PC-3 (cell line): ENCODE results near the gene HS2ST1. TPM values are rescaled to one million over a fixed set of nuclear protein-coding genes. Genes with fewer than 3 reads are reported as not detected.

Experiments
- ATAC-seq: fragments of 200-7000 bp; cut with Tn5 transposase; 2 replicates; pipeline ENCODE4 v1.9.1; 2020; ENCODE audit warnings: mild to moderate bottlenecking, moderate library complexity
- BruUV-seq: library from RNA; stranded (reverse); fragments of 400-500 nt; replicated peaks from 2 replicates; lab custom pipeline; 2021; lab: Mats Ljungman, UMichigan
- CTCF ChIA-PET: fragments of 300-600 bp; sonication (Branson Sonifier 250); formaldehyde crosslinking; loops from one replicate; lab custom pipeline; 2022; ENCODE audit warnings: antibody characterized with exemption; lab: Charles Lee
- POLR2A ChIA-PET: fragments of 300-600 bp; sonication (Branson Sonifier 250); formaldehyde crosslinking; loops from one replicate; lab custom pipeline; 2022; ENCODE audit warnings: antibody characterized with exemption; ENCODE audit not compliant: unreplicated experiment; lab: Charles Lee
- DNase-seq: peaks from one replicate; pipeline ENCODE4 v3.0.0-alpha.2; 2015
- H2AFZ ChIP-seq: fragments of 300-600 bp; sonication (generic); 2 replicates; pipeline ENCODE4 v1.6.0; 2016; ENCODE audit warnings: antibody characterized with exemption, low read length
- H3F3A ChIP-seq: fragments of 300-600 bp; sonication (generic); one replicate; pipeline ENCODE4 v1.6.0; 2017; ENCODE audit warnings: antibody characterized with exemption, low read length, control low read depth, mild to moderate bottlenecking; ENCODE audit not compliant: unreplicated experiment
- H3K27ac ChIP-seq: fragments of 300-600 bp; sonication (generic); 2 replicates; pipeline ENCODE4 v1.5.1; 2016; ENCODE audit warnings: mild to moderate bottlenecking, low read length
- H3K27me3 ChIP-seq: fragments of 300-600 bp; sonication (generic); 2 replicates; pipeline ENCODE4 v1.6.1; 2016; ENCODE audit warnings: low read length, mixed read lengths
- H3K36me3 ChIP-seq: fragments of 300-600 bp; sonication (generic); 2 replicates; pipeline ENCODE4 v1.6.1; 2016; ENCODE audit warnings: low read depth, mixed run types, low read length, mixed read lengths
- H3K4me1 ChIP-seq: fragments of 300-600 bp; sonication (generic); 2 replicates; pipeline ENCODE4 v1.5.1; 2016; ENCODE audit warnings: low read length; ENCODE audit not compliant: insufficient read depth
- H3K4me2 ChIP-seq: fragments of 300-600 bp; sonication (generic); 2 replicates; pipeline ENCODE4 v1.6.0; 2016; ENCODE audit warnings: low read length
- H3K4me3 ChIP-seq: fragments of 300-600 bp; sonication (generic); 2 replicates; pipeline ENCODE4 v1.5.1; 2016; ENCODE audit warnings: mild to moderate bottlenecking, low read length, mixed read lengths
- H3K79me2 ChIP-seq: fragments of 300-600 bp; sonication (generic); 2 replicates; pipeline ENCODE4 v1.6.1; 2017; ENCODE audit warnings: low read length, mixed read lengths
- H3K9ac ChIP-seq: fragments of 300-600 bp; sonication (generic); 2 replicates; pipeline ENCODE4 v1.6.0; 2016; ENCODE audit warnings: mild to moderate bottlenecking, low read length
- H3K9me2 ChIP-seq: fragments of 300-600 bp; sonication (generic); replicated peaks from 2 replicates; pipeline ENCODE4 v1.6.1; 2016; ENCODE audit warnings: mixed run types, low read length, mixed read lengths
- H3K9me3 ChIP-seq: fragments of 300-600 bp; sonication (generic); 2 replicates; pipeline ENCODE4 v1.6.1; 2016; ENCODE audit warnings: low read length, mixed read lengths
- H4K20me1 ChIP-seq: fragments of 300-600 bp; sonication (generic); 2 replicates; pipeline ENCODE4 v1.6.1; 2016; ENCODE audit warnings: low read length, mixed read lengths
- EZH2 ChIP-seq: fragments of 300-600 bp; sonication (generic); IDR thresholded peaks from one replicate; pipeline ENCODE4 v1.6.1; 2017; ENCODE audit warnings: antibody characterized with exemption, mild to moderate bottlenecking, low read length; ENCODE audit not compliant: unreplicated experiment
- EZH2phosphoT487 ChIP-seq: fragments of 300-600 bp; sonication (generic); IDR thresholded peaks from 2 replicates; pipeline ENCODE4 v1.6.1; 2018; ENCODE audit warnings: mild to moderate bottlenecking, antibody characterized with exemption, low read length, borderline replicate concordance
- intact Hi-C: fragments of 100-400 bp; cut with micrococcal nuclease; formaldehyde crosslinking; loops from 2 replicates; pipeline ENCODE4 v1.9.0; 2023
- total RNA-seq: library from RNA; depleted of rRNA; stranded (reverse); fragments of >200 nt; gene quantifications from 2 replicates; pipeline ENCODE4 v1.2.3, GENCODE V29; 2014
- TF ChIP-seq, protein P1 (sequence below): fragments of 300-600 bp; sonication (generic); conservative IDR thresholded peaks from 2 replicates; pipeline ENCODE4 v1.5.1; 2017; ENCODE audit warnings: antibody characterized with exemption, low read depth, mild to moderate bottlenecking, low read length

Gene HS2ST1
- total RNA-seq, 1 experiment from 2014 or later: 15.3 TPM

DNA sequence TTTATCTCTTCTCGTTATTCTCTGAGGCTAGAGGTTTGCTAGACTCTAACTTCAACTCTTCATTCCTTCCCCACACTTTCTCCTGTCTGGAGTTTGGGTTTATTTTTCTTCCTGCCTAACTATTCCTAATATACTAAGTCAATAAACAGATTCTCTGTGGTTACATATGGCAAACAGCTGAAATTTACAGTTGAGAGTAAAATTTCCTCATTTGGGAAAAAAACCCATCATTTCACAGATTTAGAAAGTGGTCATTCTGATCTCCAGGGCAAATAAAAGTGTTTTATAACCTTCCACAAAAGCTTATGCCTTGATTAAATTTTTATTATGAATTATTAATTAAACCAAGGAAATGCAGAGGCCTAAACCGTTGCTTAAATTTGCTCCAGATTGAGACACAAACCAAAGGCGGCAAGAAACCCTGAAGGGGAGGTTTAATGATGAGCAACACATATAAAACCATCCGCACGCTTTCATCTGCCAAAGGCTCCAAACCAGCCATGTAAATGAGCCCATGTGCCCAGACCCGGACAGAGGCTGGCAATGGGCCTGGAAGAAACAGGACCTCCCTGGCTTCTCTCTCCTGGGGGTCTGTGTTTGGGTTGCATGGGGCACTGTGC, 212.6 kb downstream of the HS2ST1 start:
- CTCF ChIA-PET: no interaction called here
- Histone ChIP-seq H3K36me3 (no peaks in the 10 kb centered on the region), H3K4me2 (no peak overlapping the region), H3K9me3 (no peaks in the 10 kb centered on the region), H3K4me3 (no peak overlapping the region), H3K79me2 (no peaks in the 10 kb centered on the region), H3K27me3 (no peaks in the 10 kb centered on the region), H3F3A (no peaks in the 10 kb centered on the region), H4K20me1 (no peaks in the 10 kb centered on the region), H3K4me1 (no peaks in the 10 kb centered on the region), H3K9me2 (no peaks in the 10 kb centered on the region), H3K27ac (no peak overlapping the region), H3K9ac (no peak overlapping the region), H2AFZ (no peak overlapping the region)
- intact Hi-C loops: no loop called here
- no peak for DNase-seq
- POLR2A ChIA-PET: no interaction called here
- TF ChIP-seq EZH2: no peak
- TF ChIP-seq EZH2phosphoT487: no peak
- TF ChIP-seq, protein P1, sequence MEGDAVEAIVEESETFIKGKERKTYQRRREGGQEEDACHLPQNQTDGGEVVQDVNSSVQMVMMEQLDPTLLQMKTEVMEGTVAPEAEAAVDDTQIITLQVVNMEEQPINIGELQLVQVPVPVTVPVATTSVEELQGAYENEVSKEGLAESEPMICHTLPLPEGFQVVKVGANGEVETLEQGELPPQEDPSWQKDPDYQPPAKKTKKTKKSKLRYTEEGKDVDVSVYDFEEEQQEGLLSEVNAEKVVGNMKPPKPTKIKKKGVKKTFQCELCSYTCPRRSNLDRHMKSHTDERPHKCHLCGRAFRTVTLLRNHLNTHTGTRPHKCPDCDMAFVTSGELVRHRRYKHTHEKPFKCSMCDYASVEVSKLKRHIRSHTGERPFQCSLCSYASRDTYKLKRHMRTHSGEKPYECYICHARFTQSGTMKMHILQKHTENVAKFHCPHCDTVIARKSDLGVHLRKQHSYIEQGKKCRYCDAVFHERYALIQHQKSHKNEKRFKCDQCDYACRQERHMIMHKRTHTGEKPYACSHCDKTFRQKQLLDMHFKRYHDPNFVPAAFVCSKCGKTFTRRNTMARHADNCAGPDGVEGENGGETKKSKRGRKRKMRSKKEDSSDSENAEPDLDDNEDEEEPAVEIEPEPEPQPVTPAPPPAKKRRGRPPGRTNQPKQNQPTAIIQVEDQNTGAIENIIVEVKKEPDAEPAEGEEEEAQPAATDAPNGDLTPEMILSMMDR: no peak
- BruUV-seq: no TSS peak
- no peak for ATAC-seq

DNA sequence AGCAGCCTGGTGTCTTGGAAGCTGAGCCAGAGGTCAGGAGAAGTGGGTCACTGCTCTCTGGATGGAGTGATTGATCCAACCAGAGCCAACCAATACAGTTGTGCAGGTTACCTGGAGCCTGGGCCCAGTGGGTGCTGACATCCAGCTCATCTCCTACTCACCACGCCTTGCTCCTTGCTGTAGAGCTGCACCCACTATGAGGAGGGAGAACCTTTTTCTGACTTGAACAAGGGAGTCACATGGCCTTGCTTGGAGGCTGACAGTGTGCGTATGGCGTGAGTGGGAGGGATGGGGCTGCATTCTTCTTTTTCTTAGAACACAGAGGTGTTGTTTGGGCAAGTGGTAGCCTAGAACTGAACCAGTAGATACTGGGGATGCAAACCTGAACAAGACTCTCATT, 213.1 kb downstream of the HS2ST1 start:
- Histone ChIP-seq H3F3A (no peaks in the 10 kb centered on the region), H2AFZ (no peak overlapping the region), H4K20me1 (no peaks in the 10 kb centered on the region), H3K9me3 (no peaks in the 10 kb centered on the region), H3K4me2 (no peak overlapping the region), H3K27me3 (no peaks in the 10 kb centered on the region), H3K79me2 (no peaks in the 10 kb centered on the region), H3K4me3 (no peak overlapping the region), H3K36me3 (no peaks in the 10 kb centered on the region), H3K9ac (no peak overlapping the region), H3K4me1 (no peaks in the 10 kb centered on the region), H3K9me2 (no peaks in the 10 kb centered on the region), H3K27ac (no peak overlapping the region)
- DNase-seq (no peak), ATAC-seq (no peak)
- BruUV-seq: no TSS peak
- CTCF ChIA-PET: no interaction called here
- POLR2A ChIA-PET: no interaction called here
- intact Hi-C loops: no loop called here
- TF ChIP-seq EZH2 (no peak), EZH2phosphoT487 (no peak)
- TF ChIP-seq, protein P1: no peak

DNA sequence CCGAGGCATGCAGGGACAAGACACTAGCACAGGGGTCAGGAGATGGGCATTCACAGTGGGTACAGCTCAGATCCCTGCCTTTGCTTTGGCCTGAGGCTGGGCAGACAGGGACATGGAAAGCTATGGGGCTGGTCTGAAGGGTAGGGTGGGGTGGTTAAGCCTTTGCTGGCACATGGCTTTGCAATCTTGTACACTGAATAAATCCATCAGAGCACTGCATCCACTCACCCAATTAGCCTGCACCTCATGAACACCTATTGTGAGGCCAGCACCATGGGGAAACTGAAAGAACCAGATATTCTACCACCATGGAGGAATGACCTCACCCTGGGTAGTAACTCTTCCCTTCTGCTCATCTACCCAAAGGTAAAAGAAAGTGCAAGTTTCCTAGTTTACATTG, 214.6 kb downstream of the HS2ST1 start:
- TF ChIP-seq, protein P1: no peak
- TF ChIP-seq EZH2phosphoT487 (no peak), EZH2 (no peak)
- H3K9ac ChIP-seq: no peak overlapping the region
- no peak overlapping the region for H3K4me2 ChIP-seq
- no peak for ATAC-seq
- intact Hi-C loops: no loop called here
- H3K4me3 ChIP-seq: no peak overlapping the region
- BruUV-seq: no TSS peak
- ChIA-PET CTCF (no interaction called here), POLR2A (no interaction called here)
- DNase-seq: no peak
- no peaks in the 10 kb centered on the region for H4K20me1 ChIP-seq
- H3K9me2 ChIP-seq: no peaks in the 10 kb centered on the region
- no peak overlapping the region for H3K27ac ChIP-seq
- H2AFZ ChIP-seq: no peak overlapping the region
- no peaks in the 10 kb centered on the region for H3F3A ChIP-seq
- no peaks in the 10 kb centered on the region for H3K27me3 ChIP-seq
- H3K36me3 ChIP-seq: no peaks in the 10 kb centered on the region
- H3K4me1 ChIP-seq: no peaks in the 10 kb centered on the region
- H3K79me2 ChIP-seq: no peaks in the 10 kb centered on the region
- H3K9me3 ChIP-seq: no peaks in the 10 kb centered on the region
